ENCODE results near the gene YIF1A.
"Not testable (repeated sequence)": the region's sequence is repeated elsewhere in the genome, so short reads cannot be mapped to it uniquely, and the experiment has no call there.

The YIF1A gene

DNA sequence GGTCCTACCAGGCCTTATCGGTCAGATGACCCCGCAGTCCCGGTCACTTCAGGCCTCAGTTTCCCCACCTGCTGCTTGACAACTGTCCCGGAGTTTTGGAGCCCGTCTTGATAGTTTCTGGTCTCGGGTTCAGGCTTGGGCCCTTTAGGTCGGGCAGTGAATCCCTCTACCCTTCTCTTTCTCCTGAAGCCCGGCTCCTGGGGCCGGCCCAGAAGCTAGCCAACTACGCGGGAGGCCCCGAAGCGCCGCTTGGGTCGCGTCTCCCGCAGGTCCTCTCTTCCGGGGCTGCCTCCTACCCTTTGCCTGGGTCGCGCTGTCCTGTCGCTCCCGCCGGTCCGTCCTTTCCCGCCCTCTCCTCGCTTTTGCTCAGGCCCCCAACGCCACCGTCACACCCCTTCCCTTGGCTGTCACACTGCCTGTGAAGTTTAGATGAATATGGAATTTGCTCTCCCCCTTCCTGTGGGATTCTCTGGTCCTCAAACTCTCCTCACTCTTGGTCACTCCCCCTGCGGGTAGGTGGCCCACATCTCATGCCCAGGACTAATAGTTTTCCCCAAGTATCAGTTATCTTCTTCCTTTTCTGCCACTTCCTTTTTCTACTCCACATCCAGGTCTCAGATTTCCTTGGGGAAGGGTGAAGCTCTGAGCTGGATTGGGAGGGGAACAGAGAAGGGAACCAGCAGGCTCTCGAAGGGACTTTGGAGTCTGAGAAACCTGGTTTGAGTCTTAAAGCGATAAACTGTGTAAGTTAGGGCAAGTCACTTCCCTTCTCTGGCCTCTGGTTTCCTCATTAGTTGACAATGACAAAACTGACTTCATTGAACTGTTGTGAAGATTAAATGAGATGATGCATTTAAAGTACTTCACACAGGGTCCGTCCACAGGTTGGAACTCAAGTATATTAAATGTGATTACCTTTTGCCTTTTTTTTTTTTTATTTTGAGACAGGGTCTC is 19.7 kb downstream of the YIF1A start:
- no peak for DNase-seq (ENCODE audit: low read depth, low spot score)

- peak; percentile 98 for DNase-seq (ENCODE audit: low read depth, low spot score)
Measured at GRCh38 chr11:66268244-66268951, 20.5 kb downstream of the YIF1A start, which contains the start of gene RAB1B. TSS of gene RAB1B (plus strand) at chr11:66268639. CDS start at chr11:66268680, 41 bp downstream.

- DNase-seq (ENCODE audit: low read depth, low spot score) = peak; percentile 69
Measured at GRCh38 chr11:66267379-66268243, 21.3 kb downstream of the YIF1A start.

GRCh38 chr11:66267039-66267378 is 21.9 kb downstream of the YIF1A start:
- no peak for DNase-seq (ENCODE audit: low read depth, low spot score)

DNA sequence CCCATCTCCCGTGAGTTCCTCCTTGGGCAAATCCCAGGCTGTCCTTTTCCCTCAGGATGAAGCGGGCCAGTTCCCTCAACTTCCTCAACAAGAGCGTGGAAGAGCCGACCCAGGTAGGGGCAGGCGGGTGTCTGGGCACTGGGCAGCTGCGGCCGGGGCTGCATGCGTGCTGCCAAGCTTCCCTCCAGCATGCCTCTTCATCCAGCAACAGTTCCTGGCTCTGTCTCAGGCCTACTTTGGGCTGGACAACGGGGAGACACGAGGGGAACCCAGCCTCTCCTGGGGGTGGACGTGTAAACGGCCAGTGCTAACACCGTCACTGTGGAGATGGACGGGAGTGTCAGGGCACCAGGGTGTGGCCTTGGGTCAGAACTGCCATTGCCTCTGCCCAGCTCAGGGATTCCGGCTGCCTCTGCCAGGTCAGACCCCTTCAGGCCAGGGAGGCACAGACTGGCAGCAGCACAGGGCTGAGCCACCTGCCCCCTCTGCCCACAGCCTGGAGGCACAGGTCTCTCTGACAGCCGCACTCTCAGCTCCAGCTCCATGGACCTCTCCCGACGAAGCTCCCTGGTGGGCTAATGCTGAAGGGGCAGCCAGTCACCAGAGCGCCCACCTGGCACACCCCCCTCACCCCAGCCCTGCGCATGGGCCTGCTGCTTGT is 22.4 kb downstream of the YIF1A start:
- DNase-seq (ENCODE audit: low read depth, low spot score) = no peak

DNA sequence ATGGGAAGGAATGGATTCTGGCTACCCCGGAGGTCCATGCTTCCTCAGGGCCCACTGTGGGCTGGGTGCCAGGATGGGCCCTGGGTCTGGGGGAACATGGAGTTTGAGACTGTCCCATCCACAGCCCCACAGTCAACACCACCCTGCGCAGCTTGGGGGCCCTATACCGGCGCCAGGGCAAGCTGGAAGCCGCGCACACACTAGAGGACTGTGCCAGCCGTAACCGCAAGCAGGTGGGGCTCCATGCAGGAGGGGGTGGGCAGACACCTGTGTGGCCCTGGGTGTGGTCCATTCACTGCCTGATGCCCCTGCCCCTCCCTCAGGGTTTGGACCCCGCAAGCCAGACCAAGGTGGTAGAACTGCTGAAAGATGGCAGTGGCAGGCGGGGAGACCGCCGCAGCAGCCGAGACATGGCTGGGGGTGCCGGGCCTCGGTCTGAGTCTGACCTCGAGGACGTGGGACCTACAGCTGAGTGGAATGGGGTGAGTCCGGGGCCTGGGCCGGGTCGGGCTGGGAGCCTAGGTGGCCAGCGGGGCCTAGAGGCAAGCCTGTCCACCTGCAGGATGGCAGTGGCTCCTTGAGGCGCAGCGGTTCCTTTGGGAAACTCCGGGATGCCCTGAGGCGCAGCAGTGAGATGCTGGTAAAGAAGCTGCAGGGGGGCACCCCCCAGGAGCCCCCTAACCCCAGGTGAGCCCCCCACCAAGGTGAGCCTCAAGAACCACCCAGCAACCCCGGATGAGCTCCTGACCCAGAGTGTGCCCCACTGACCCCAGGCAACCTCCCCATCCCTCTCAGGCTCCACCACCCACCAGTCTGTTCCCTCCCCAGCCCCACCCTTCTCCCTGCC is 23.2 kb downstream of the YIF1A start:
- DNase-seq (ENCODE audit: low read depth, low spot score) = no peak

- DNase-seq (ENCODE audit: low read depth, low spot score) = no peak
Measured at GRCh38 chr11:66264914-66265313, 24.0 kb downstream of the YIF1A start.

- no peak for DNase-seq (ENCODE audit: low read depth, low spot score)
Measured at GRCh38 chr11:66264383-66264782, 24.6 kb downstream of the YIF1A start.

- no peak for DNase-seq (ENCODE audit: low read depth, low spot score)
Measured at GRCh38 chr11:66263785-66264184, 25.2 kb downstream of the YIF1A start.

DNA sequence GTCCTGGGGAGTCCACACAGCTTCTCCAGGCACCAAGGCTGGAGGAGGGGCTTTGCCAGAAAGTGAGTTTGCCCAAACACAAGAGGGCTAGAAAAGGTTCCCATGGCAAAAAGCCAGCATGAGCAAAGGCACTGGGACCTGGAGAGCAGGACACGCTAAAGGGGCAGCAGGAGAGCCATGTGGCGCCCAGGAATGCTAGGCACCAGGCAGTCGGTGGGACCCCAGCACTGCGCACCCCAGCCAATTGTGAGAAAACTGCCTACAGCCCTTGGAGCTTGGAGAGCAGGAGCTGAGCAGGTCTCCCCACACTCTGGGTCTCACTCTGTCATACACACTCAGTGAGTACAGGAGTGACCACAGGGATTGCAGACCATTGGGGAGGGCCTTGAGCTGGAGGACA is 25.7 kb downstream of the YIF1A start:
- no peak for DNase-seq (ENCODE audit: low read depth, low spot score)

GRCh38 chr11:66262696-66263095 is 26.2 kb downstream of the YIF1A start:
- DNase-seq (ENCODE audit: low read depth, low spot score) = no peak

- no peak for DNase-seq (ENCODE audit: low read depth, low spot score)
Measured at GRCh38 chr11:66262191-66262590, 26.8 kb downstream of the YIF1A start.

GRCh38 chr11:66261578-66261977 is 27.4 kb downstream of the YIF1A start:
- DNase-seq (ENCODE audit: low read depth, low spot score) = no peak

DNA sequence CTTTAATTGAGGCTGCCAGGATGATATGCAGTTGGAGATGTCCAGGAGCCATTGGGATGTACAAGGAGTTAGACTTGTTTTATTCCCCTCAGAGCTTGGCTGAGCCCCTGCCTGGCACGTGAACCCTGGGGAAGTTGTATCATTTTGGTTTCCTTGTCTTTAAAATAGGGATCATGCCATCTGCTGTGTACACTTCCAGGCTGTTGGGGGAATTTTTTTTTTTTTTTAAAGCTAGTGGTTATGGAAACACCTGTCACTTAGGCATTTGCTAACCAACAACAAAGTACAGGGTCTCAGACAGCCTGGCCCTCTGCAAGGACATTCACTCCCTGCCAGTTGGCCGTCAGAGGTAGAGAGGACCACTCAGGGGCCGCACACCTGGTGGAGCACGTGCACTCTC is 29.0 kb downstream of the YIF1A start:
- no peak for DNase-seq (ENCODE audit: low read depth, low spot score)

DNA sequence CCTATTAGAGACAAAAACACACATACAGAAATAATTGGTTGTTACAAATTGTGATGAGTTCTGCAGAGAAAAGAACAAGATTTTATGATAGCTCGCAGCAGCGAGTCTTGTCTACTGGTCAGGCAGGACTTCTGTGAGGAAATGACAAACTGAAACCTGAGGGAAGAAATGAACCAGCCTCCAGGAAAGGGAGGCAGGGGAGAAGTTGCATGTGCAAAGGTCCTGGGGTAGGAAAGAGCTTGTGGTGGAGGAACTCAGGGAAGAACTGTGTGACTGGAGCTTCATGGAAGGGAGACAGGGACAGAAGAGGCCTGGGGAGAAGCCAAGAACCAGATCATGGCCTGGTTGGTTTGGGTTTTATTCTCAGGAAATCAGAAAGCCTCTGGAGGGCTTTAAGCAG is 29.7 kb downstream of the YIF1A start:
- DNase-seq (ENCODE audit: low read depth, low spot score) = no peak

- DNase-seq (ENCODE audit: low read depth, low spot score) = no peak
Measured at GRCh38 chr11:66258473-66258893, 30.5 kb downstream of the YIF1A start.

GRCh38 chr11:66253081-66253480 is 35.9 kb downstream of the YIF1A start:
- DNase-seq (ENCODE audit: low read depth, low spot score) = not testable (repeated sequence)

- DNase-seq (ENCODE audit: low read depth, low spot score) = no peak
Measured at GRCh38 chr11:66251809-66252208, 37.1 kb downstream of the YIF1A start.

- no peak for DNase-seq (ENCODE audit: low read depth, low spot score)
Measured at GRCh38 chr11:66248903-66249302, 40.0 kb downstream of the YIF1A start.

- DNase-seq (ENCODE audit: low read depth, low spot score) = no peak
Measured at GRCh38 chr11:66247801-66248200, 41.1 kb downstream of the YIF1A start.
